ENCODE results near the gene MON1B.
A peak's percentile ranks its signal among the peaks of the same experiment; 100 is the strongest.
"Not testable (repeated sequence)": the region's sequence is repeated elsewhere in the genome, so short reads cannot be mapped to it uniquely, and the experiment has no call there.

Gene MON1B

DNA sequence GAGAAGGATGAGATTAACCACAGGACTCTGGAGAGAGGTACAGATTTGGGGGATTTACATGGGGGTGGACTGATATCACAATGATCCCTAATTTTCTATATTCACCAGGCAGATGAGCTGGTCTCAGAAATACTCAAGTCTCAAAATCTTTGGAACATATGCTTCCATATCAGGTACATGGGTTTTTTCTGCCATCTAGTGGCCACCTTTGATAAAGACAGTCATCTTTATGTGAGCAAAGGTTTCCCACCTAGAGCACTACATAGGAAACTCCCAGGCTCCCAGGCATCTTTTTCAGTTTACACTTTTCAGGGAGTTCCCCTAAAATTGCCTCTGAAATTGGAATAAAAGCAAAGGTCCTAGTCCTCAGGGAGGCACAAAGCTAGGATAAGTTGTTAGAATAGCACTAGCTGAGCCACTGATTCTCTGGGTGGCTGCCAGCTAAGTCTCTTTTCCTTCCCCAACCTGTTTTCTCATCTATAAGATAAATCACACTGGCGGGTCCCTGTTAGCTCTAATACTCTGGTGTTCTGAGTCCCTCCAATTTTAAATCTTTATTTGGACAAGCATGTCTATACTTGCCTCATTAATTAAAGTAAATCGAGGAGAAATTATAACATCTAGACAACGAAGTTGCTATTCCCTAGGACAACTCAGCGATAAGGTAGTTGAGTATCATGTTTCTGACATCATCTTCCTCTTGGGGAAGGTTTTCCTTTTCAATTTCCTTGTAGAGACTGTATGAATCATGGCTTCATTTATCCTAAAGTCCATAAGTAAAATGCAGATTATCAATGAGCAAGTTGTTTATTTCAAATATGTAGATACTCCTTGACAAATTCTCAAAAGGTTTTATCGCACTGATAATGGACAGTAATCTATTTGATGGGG, 19.0 kb upstream of the MON1B start:
- Histone ChIP-seq H3K4me3 (ENCODE audit: low read length) (no peak overlapping the region), H3K27me3 (ENCODE audit: control insufficient read depth, insufficient read depth, low read length) (peaks cover 22% of the 10 kb centered on the region), H3K4me2 (ENCODE audit: low read length) (no peak overlapping the region), H3K9me3 (replicated peaks; ENCODE audit: low read length) (no peaks in the 10 kb centered on the region), H3K9ac (ENCODE audit: low read depth, low read length) (no peak overlapping the region), H3K36me3 (ENCODE audit: insufficient read depth, low read length) (no peaks in the 10 kb centered on the region), H3K4me1 (ENCODE audit: control insufficient read depth, insufficient read depth, low read length) (no peaks in the 10 kb centered on the region)

DNA sequence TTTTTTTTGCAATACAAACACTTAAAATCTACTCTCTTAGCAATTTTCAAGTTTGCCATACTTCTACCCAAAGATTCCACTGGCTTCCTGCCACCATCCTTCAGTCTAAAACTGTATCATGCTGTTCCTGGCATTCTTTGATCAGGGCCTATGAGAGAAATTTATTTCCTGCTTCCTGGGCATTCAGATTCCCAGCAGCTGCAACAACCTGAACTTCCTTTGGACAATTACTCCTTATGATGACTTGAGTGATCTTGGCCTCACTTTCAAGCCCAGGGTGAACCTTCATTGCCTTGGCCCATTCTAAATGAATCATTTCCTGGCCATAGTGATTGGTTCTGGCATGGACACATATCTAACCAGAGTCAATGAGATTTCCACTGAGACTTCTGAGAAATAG, 18.0 kb upstream of the MON1B start:
- no peak overlapping the region for H3K4me3 ChIP-seq (ENCODE audit: low read length)
- H3K9ac ChIP-seq (ENCODE audit: low read depth, low read length) = no peak overlapping the region
- no peaks in the 10 kb centered on the region for H3K36me3 ChIP-seq (ENCODE audit: insufficient read depth, low read length)
- H3K9me3 ChIP-seq (replicated peaks; ENCODE audit: low read length) = no peaks in the 10 kb centered on the region
- H3K4me2 ChIP-seq (ENCODE audit: low read length) = no peak overlapping the region
- H3K4me1 ChIP-seq (ENCODE audit: control insufficient read depth, insufficient read depth, low read length) = no peaks in the 10 kb centered on the region
- H3K27me3 ChIP-seq (ENCODE audit: control insufficient read depth, insufficient read depth, low read length) = peaks cover 22% of the 10 kb centered on the region

DNA sequence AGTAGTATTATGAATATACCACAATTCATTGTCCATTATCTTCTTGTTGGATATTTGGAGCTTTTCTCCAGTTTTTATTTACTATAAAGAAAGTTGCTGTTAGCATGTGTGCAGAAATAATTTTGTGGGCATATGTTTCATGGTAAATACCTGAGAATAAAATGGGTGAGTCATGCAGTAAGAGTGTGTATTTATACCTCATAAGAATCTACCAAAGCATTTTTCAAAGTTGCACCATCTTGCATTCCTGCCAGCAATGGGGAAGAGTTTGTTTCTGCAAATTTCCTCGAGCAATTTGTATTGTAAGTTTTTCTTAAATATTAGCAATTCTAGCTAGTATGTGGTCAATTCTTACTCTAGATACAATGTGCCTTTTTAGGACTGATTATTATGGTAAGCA, 7.9 kb upstream of the MON1B start:
- Histone ChIP-seq H3K4me1 (ENCODE audit: control insufficient read depth, insufficient read depth, low read length) (no peaks in the 10 kb centered on the region), H3K9ac (ENCODE audit: low read depth, low read length) (no peak overlapping the region), H3K4me3 (ENCODE audit: low read length) (no peak overlapping the region), H3K9me3 (replicated peaks; ENCODE audit: low read length) (no peaks in the 10 kb centered on the region), H3K4me2 (ENCODE audit: low read length) (no peak overlapping the region), H3K27me3 (ENCODE audit: control insufficient read depth, insufficient read depth, low read length) (peaks cover 4% of the 10 kb centered on the region), H3K36me3 (ENCODE audit: insufficient read depth, low read length) (no peaks in the 10 kb centered on the region)

DNA sequence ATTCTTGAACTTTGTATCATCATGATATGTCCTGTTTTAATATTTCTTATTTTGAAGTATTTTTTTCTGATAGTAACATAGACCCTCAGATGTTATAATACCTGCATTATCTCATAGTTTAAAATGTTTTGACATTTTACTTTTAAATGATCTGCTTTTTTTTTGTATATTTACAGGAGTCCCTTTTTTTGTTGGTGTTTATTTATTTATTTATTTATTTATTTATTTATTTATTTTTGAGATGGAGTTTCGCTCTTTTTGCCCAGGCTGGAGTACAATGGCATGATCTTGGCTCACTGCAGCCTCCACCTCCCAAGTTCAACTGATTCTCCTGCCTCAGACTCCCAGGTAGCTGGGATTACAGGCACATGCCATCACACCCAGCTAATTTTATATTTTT, 4.7 kb upstream of the MON1B start:
- H3K27me3 ChIP-seq (ENCODE audit: control insufficient read depth, insufficient read depth, low read length); H3K4me2 ChIP-seq (ENCODE audit: low read length); H3K36me3 ChIP-seq (ENCODE audit: insufficient read depth, low read length); H3K9ac ChIP-seq (ENCODE audit: low read depth, low read length); H3K4me3 ChIP-seq (ENCODE audit: low read length); H3K4me1 ChIP-seq (ENCODE audit: control insufficient read depth, insufficient read depth, low read length); H3K9me3 ChIP-seq (replicated peaks; ENCODE audit: low read length): not testable (repeated sequence)

DNA sequence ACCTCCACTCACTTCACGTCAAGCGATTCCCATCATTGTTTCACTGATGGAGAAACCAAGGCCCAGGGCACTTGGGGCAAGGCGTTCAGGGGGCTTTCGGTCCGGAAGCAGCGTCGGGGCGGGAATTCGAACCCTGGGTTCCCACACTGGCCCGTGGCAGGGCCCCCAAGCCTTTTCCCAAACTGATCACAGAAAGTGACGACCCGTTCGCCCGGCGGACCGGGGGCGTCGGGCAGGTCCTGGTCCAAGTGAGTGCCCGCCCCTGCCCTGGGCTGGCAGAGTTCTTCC, 856 bp upstream of the MON1B start:
- Histone ChIP-seq H3K36me3 (ENCODE audit: insufficient read depth, low read length) (peaks cover 13% of the 10 kb centered on the region), H3K4me2 (ENCODE audit: low read length) (peak overlapping the region; percentile 92), H3K27me3 (ENCODE audit: control insufficient read depth, insufficient read depth, low read length) (peaks cover 4% of the 10 kb centered on the region), H3K9me3 (replicated peaks; ENCODE audit: low read length) (no peaks in the 10 kb centered on the region), H3K4me1 (ENCODE audit: control insufficient read depth, insufficient read depth, low read length) (peaks cover 9% of the 10 kb centered on the region), H3K9ac (ENCODE audit: low read depth, low read length) (peak overlapping the region; percentile 94), H3K4me3 (ENCODE audit: low read length) (peak overlapping the region; percentile 95)

DNA sequence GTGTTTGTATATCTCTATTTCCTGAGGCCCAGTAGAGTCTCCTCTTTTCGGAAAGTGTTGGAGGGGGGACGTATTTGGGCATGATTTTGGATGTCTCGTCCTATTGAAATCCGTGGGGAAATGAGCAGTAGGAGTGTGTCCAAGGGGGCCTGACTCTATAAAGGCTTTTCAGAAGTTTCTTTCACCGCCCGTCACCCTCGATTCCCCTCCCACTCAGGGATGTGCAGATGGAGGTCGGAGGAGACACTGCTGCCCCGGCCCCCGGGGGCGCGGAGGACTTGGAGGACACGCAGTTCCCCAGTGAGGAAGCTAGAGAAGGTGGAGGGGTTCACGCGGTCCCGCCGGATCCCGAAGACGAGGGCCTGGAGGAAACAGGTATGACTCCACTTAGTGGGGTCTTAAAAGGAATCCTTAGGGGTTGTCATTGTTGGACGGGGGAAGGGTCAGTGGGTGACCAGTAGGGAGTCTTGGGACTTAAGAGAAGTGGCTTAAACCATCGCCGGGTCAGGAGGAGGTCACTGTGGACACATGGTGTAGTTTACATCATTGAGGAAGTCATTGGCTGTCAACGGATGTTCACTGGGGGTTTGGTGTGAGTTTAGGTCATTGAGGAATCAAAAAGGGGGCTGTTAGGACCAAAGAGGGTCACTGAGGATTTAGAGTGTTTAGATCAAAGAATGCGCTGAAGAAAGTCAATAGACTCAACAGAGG, 424 bp downstream of the MON1B start:
- no peaks in the 10 kb centered on the region for H3K9me3 ChIP-seq (replicated peaks; ENCODE audit: low read length)
- peaks cover 9% of the 10 kb centered on the region for H3K4me1 ChIP-seq (ENCODE audit: control insufficient read depth, insufficient read depth, low read length)
- H3K36me3 ChIP-seq (ENCODE audit: insufficient read depth, low read length) = peaks cover 23% of the 10 kb centered on the region
- H3K27me3 ChIP-seq (ENCODE audit: control insufficient read depth, insufficient read depth, low read length) = no peaks in the 10 kb centered on the region
- H3K4me3 ChIP-seq (ENCODE audit: low read length) = peak overlapping the region; percentile 95
- H3K9ac ChIP-seq (ENCODE audit: low read depth, low read length) = peak overlapping the region; percentile 94
- peak overlapping the region; percentile 84 for H3K4me2 ChIP-seq (ENCODE audit: low read length)

DNA sequence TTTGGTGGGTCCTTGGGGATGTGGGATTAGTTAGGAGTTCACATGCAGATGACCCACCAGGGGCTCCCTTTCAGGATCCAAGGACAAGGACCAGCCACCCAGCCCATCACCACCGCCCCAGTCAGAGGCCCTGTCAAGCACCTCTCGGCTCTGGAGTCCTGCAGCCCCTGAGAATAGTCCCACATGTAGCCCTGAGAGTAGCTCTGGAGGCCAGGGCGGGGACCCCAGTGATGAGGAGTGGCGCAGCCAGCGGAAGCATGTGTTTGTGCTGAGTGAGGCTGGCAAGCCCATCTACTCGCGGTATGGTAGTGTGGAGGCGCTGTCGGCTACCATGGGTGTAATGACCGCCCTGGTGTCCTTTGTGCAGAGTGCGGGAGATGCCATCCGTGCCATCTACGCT, 2.4 kb downstream of the MON1B start:
- H3K4me2 ChIP-seq (ENCODE audit: low read length) = no peak overlapping the region
- no peak overlapping the region for H3K9ac ChIP-seq (ENCODE audit: low read depth, low read length)
- H3K36me3 ChIP-seq (ENCODE audit: insufficient read depth, low read length) = peaks cover 35% of the 10 kb centered on the region
- no peaks in the 10 kb centered on the region for H3K9me3 ChIP-seq (replicated peaks; ENCODE audit: low read length)
- H3K4me1 ChIP-seq (ENCODE audit: control insufficient read depth, insufficient read depth, low read length) = peaks cover 9% of the 10 kb centered on the region
- H3K27me3 ChIP-seq (ENCODE audit: control insufficient read depth, insufficient read depth, low read length) = no peaks in the 10 kb centered on the region
- H3K4me3 ChIP-seq (ENCODE audit: low read length) = no peak overlapping the region

DNA sequence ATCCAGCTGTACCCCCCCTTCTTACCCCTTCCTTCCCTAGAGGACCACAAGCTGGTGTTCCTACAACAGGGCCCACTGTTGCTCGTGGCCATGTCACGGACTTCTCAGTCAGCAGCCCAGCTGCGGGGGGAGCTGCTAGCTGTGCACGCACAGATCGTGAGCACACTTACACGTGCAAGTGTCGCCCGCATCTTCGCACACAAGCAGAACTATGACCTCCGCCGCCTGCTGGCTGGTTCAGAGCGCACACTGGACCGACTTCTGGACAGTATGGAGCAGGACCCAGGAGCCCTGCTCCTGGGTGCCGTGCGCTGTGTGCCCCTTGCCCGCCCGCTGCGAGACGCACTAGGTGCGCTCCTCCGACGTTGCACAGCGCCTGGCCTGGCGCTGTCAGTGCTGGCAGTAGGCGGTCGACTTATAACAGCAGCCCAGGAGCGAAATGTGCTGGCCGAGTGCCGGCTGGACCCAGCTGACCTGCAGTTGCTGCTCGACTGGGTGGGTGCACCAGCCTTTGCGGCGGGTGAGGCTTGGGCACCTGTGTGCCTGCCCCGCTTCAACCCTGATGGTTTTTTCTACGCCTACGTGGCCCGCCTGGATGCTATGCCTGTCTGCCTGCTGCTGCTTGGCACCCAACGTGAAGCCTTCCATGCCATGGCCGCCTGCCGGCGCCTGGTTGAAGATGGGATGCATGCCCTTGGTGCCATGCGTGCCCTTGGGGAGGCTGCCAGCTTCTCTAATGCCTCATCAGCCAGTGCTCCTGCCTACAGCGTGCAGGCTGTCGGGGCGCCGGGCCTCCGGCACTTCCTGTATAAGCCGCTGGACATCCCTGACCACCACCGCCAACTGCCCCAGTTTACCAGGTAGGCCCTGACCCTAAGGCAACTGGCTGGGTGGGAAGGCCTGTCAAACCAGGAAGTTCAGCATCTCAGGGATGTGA, 3.6 kb downstream of the MON1B start:
- no peak overlapping the region for H3K4me3 ChIP-seq (ENCODE audit: low read length)
- H3K9me3 ChIP-seq (replicated peaks; ENCODE audit: low read length) = no peaks in the 10 kb centered on the region
- peaks cover 46% of the 10 kb centered on the region for H3K36me3 ChIP-seq (ENCODE audit: insufficient read depth, low read length)
- H3K27me3 ChIP-seq (ENCODE audit: control insufficient read depth, insufficient read depth, low read length) = no peaks in the 10 kb centered on the region
- H3K4me1 ChIP-seq (ENCODE audit: control insufficient read depth, insufficient read depth, low read length) = peaks cover 9% of the 10 kb centered on the region
- H3K9ac ChIP-seq (ENCODE audit: low read depth, low read length) = no peak overlapping the region
- H3K4me2 ChIP-seq (ENCODE audit: low read length) = no peak overlapping the region

DNA sequence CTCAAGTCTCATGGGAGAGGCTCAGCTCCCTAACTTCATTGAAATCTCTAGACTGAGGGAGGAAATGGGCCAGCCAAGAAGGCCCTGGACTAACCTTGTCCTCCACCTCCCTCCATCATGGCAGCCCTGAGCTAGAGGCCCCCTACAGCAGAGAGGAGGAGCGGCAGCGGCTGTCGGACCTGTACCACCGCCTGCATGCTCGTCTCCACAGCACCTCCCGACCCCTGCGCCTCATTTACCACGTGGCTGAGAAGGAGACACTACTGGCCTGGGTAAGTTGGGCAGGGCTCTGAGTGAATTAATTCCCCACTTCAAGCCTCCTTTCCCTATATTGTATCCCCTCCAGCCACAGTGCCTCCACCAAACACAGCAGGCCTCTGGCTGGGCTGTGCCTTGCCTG, 4.4 kb downstream of the MON1B start:
- Histone ChIP-seq H3K4me3 (ENCODE audit: low read length) (no peak overlapping the region), H3K9me3 (replicated peaks; ENCODE audit: low read length) (no peaks in the 10 kb centered on the region), H3K36me3 (ENCODE audit: insufficient read depth, low read length) (peaks cover 46% of the 10 kb centered on the region), H3K27me3 (ENCODE audit: control insufficient read depth, insufficient read depth, low read length) (no peaks in the 10 kb centered on the region), H3K4me2 (ENCODE audit: low read length) (no peak overlapping the region), H3K4me1 (ENCODE audit: control insufficient read depth, insufficient read depth, low read length) (peaks cover 9% of the 10 kb centered on the region), H3K9ac (ENCODE audit: low read depth, low read length) (no peak overlapping the region)

DNA sequence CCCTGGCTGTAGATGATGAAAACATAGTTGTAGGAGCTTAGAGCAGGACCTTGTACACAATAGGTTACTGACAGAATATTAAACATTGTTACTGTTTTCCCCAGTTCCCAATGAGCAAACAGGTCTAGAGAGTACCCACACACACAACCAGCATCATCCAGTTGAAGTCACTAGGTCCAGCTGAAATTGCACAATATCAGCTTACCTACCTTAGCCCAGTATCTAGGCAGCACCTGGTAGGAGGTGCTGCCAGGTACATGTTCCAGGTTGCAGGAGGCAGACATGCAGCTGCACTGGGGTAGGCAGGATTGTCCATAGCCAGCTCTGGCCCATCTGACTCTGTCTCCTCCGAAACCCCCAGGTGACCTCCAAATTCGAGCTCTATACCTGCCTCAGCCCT, 6.8 kb downstream of the MON1B start:
- Histone ChIP-seq H3K4me2 (ENCODE audit: low read length) (no peak overlapping the region), H3K4me3 (ENCODE audit: low read length) (no peak overlapping the region), H3K9ac (ENCODE audit: low read depth, low read length) (no peak overlapping the region), H3K4me1 (ENCODE audit: control insufficient read depth, insufficient read depth, low read length) (no peaks in the 10 kb centered on the region), H3K9me3 (replicated peaks; ENCODE audit: low read length) (no peaks in the 10 kb centered on the region), H3K36me3 (ENCODE audit: insufficient read depth, low read length) (peaks cover 49% of the 10 kb centered on the region), H3K27me3 (ENCODE audit: control insufficient read depth, insufficient read depth, low read length) (no peaks in the 10 kb centered on the region)

DNA sequence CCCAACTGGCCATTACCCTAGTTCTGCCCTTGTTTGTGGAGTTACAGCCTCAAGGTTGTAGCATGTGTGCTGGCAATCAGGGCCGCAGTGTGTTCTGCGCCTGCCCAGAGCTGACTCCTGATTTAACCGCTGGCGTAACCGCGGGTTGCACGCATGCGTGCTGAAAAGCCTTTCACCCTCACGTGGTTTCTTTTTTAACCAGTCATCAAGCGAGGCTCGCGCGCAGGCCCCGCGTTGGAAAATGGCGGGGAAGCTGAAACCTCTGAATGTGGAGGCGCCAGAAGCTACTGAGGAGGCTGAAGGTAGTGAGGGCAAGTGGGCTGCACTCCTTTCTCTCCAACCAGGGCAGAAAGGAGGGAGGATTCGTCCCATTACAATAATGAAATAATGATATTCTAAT, 8.2 kb downstream of the MON1B start, which contains the start of gene SYCE1L:
Gene SYCE1L, plus strand, starts transcription at position 198 of the 400 bp plus-strand sequence. Its CDS starts 44 bp downstream, at position 242.
- Histone ChIP-seq H3K4me1 (ENCODE audit: control insufficient read depth, insufficient read depth, low read length) (no peaks in the 10 kb centered on the region), H3K9me3 (replicated peaks; ENCODE audit: low read length) (no peaks in the 10 kb centered on the region), H3K4me2 (ENCODE audit: low read length) (no peak within 1 kb of the TSS), H3K36me3 (ENCODE audit: insufficient read depth, low read length) (peaks cover 44% of the 10 kb centered on the region), H3K4me3 (ENCODE audit: low read length) (no peak within 1 kb of the TSS), H3K9ac (ENCODE audit: low read depth, low read length) (no peak within 1 kb of the TSS), H3K27me3 (ENCODE audit: control insufficient read depth, insufficient read depth, low read length) (no peaks in the 10 kb centered on the region)
